ENCODE measurements around the gene ERLEC1.
"Not testable (repeated sequence)": the region's sequence is repeated elsewhere in the genome, so short reads cannot be mapped to it uniquely, and the experiment has no call there.

DNA sequence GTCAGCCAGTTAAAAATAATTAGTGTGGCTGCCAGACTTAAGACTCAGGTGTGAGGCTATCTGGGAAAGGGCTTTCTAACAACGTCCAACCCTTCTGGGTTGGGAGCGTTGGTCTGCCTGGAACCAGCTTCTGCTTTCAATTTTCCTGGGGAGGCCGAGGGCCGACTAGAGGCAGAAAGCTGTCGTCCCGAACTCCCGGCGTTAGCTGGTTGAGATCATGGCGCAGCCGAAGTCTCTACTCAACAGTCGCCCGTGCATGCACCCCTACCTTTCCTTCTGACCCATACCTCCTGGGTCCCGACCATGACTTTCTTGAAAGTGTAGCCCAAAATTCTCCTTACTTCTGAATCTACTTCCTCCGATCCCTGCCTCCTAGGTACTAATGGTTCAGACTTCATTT, 29.6 kb upstream of the ERLEC1 start:
- not testable (repeated sequence) for TF ChIP-seq POLR2AphosphoS5, POLR2A (IDR thresholded peaks at IDR 0.05)
- TF ChIP-seq, protein P1, sequence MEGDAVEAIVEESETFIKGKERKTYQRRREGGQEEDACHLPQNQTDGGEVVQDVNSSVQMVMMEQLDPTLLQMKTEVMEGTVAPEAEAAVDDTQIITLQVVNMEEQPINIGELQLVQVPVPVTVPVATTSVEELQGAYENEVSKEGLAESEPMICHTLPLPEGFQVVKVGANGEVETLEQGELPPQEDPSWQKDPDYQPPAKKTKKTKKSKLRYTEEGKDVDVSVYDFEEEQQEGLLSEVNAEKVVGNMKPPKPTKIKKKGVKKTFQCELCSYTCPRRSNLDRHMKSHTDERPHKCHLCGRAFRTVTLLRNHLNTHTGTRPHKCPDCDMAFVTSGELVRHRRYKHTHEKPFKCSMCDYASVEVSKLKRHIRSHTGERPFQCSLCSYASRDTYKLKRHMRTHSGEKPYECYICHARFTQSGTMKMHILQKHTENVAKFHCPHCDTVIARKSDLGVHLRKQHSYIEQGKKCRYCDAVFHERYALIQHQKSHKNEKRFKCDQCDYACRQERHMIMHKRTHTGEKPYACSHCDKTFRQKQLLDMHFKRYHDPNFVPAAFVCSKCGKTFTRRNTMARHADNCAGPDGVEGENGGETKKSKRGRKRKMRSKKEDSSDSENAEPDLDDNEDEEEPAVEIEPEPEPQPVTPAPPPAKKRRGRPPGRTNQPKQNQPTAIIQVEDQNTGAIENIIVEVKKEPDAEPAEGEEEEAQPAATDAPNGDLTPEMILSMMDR (IDR thresholded peaks at IDR 0.05) = not testable (repeated sequence)
